Prostate gland (tissue), 2 donors: ENCODE measurements around the gene DPP9.

Experiments used
- CTCF ChIP-seq, 4 experiments: fragments of 200-600 bp in 2 of 4; fragments of 450-650 bp in 2 of 4; sonication (generic) in 2 of 4; IDR thresholded peaks; 1 replicate in 3 of 4; 2 replicates in 1 of 4; pipeline ENCODE4 v1.5.1; 2016 to 2019; ENCODE audit warnings: antibody characterized with exemption in 4 of 4, mild to moderate bottlenecking in 2 of 4, moderate library complexity in 2 of 4
- POLR2A ChIP-seq: fragments of 450-650 bp; IDR thresholded peaks from one replicate; pipeline ENCODE4 v1.6.1; 2016; ENCODE audit warnings: antibody characterized with exemption, mild to moderate bottlenecking

- TF ChIP-seq POLR2A (no peak), CTCF (IDR thresholded peaks at IDR 0.05) (no peak)
Observed at GRCh38 chr19:4707322-4707721, 16.3 kb downstream of the DPP9 start.
